ENCODE measurements around the gene SORCS1.

- TF ChIP-seq CTCF (tag by site-specific recombination; IDR thresholded peaks at IDR 0.05) (no peak), SALL2 (tag by site-specific recombination; IDR thresholded peaks at IDR 0.05; ENCODE audit: borderline replicate concordance) (no peak), ZNF24 (tag by site-specific recombination; IDR thresholded peaks at IDR 0.05) (no peak), PRDM10 (tag by site-specific recombination; IDR thresholded peaks at IDR 0.05) (no peak), ZNF777 (tag by site-specific recombination; IDR thresholded peaks at IDR 0.05; ENCODE audit: borderline replicate concordance) (no peak), ZNF639 (tag by site-specific recombination; IDR thresholded peaks at IDR 0.05) (no peak), FEZF1 (tag by site-specific recombination; IDR thresholded peaks at IDR 0.05) (no peak), ZNF596 (tag by site-specific recombination; IDR thresholded peaks at IDR 0.05) (no peak), YY1 (tag by site-specific recombination; IDR thresholded peaks at IDR 0.05) (no peak)
Measured at GRCh38 chr10:107081644-107082043, 82.9 kb downstream of the SORCS1 start.

Measured in HEK293 (cell line).